SK-N-SH treated with all-trans-retinoic acid at 6 μM for 48 hours (cell line): ENCODE results near the gene CDC14B.

Experiments used
- ATAC-seq: fragments of 200-7000 bp; cut with Tn5 transposase; 3 replicates; pipeline ENCODE4 v1.9.1; 2020; ENCODE audit warnings: mild to moderate bottlenecking, moderate library complexity
- ARNTL ChIP-seq: fragments of 450-650 bp; formaldehyde crosslinking; IDR thresholded peaks from 2 replicates; pipeline ENCODE4 v1.5.0; 2020; ENCODE audit warnings: low read depth, mild to moderate bottlenecking, moderate library complexity, borderline replicate concordance
- BACH2 ChIP-seq: fragments of 250-450 bp; sonication (Bioruptor Pico); IDR thresholded peaks from 2 replicates; pipeline ENCODE4 v1.9.0; 2021; ENCODE audit warnings: mild to moderate bottlenecking, borderline replicate concordance
- ESRRG ChIP-seq: fragments of 250-450 bp; sonication (Bioruptor Pico); IDR thresholded peaks from 2 replicates; pipeline ENCODE4 v1.6.1; 2021; ENCODE audit warnings: mild to moderate bottlenecking
- GLIS3 ChIP-seq: fragments of 250-450 bp; sonication (Bioruptor Pico); IDR thresholded peaks from 2 replicates; pipeline ENCODE4 v1.5.0; 2020; ENCODE audit warnings: mild to moderate bottlenecking, moderate library complexity
- ISL1 ChIP-seq: fragments of 250-450 bp; sonication (Bioruptor Pico); IDR thresholded peaks from 2 replicates; pipeline ENCODE4 v2.1.2; 2022; ENCODE audit warnings: mild to moderate bottlenecking, moderate library complexity
- PPARA ChIP-seq: fragments of 250-450 bp; sonication (Bioruptor Pico); IDR thresholded peaks from 2 replicates; pipeline ENCODE4 v1.5.0; 2020; ENCODE audit warnings: mild to moderate bottlenecking, borderline replicate concordance
- RARB ChIP-seq: fragments of 250-450 bp; sonication (Bioruptor Pico); IDR thresholded peaks from 2 replicates; pipeline ENCODE4 v1.8.0; 2021; ENCODE audit warnings: mild to moderate bottlenecking, moderate library complexity
- TCF4 ChIP-seq: fragments of 250-450 bp; sonication (Bioruptor Pico); IDR thresholded peaks from 2 replicates; pipeline ENCODE4 v1.8.0; 2021; ENCODE audit warnings: mild to moderate bottlenecking, moderate library complexity, borderline replicate concordance
- TOX ChIP-seq: fragments of 250-450 bp; sonication (Bioruptor Pico); IDR thresholded peaks from 2 replicates; pipeline ENCODE4 v1.8.0; 2021; ENCODE audit warnings: mild to moderate bottlenecking, moderate library complexity, borderline replicate concordance
- ZC3H10 ChIP-seq: fragments of 250-450 bp; sonication (Bioruptor Pico); IDR thresholded peaks from 2 replicates; pipeline ENCODE4 v1.5.1; 2021; ENCODE audit warnings: mild to moderate bottlenecking, moderate library complexity
- ZFP3 ChIP-seq: fragments of 250-450 bp; sonication (Bioruptor Pico); IDR thresholded peaks from 2 replicates; pipeline ENCODE4 v1.5.0; 2020; ENCODE audit warnings: mild to moderate bottlenecking, moderate library complexity
- ZFP30 ChIP-seq: fragments of 450-650 bp; formaldehyde crosslinking; IDR thresholded peaks from 2 replicates; pipeline ENCODE4 v1.5.0; 2022; ENCODE audit warnings: mild to moderate bottlenecking, moderate library complexity
- ZNF70 ChIP-seq: fragments of 450-650 bp; formaldehyde crosslinking; IDR thresholded peaks from 2 replicates; pipeline ENCODE4 v1.5.0; 2020; ENCODE audit warnings: mild to moderate bottlenecking, moderate library complexity
- ZNF8 ChIP-seq: fragments of 450-650 bp; formaldehyde crosslinking; IDR thresholded peaks from 2 replicates; pipeline ENCODE4 v1.5.0; 2020; ENCODE audit warnings: mild to moderate bottlenecking, moderate library complexity
- TF ChIP-seq, protein P1 (sequence below): fragments of 250-450 bp; sonication (Bioruptor Pico); IDR thresholded peaks from 2 replicates; pipeline ENCODE4 v1.5.1; 2021; ENCODE audit warnings: mild to moderate bottlenecking, moderate library complexity
- TF ChIP-seq, protein P2 (sequence below): fragments of 250-450 bp; sonication (Bioruptor Pico); IDR thresholded peaks from 2 replicates; pipeline ENCODE4 v1.5.0; 2020; ENCODE audit warnings: mild to moderate bottlenecking, moderate library complexity
- TF ChIP-seq, protein P3 (sequence below): fragments of 250-450 bp; sonication (Bioruptor Pico); IDR thresholded peaks from 2 replicates; pipeline ENCODE4 v1.8.0; 2021; ENCODE audit warnings: low read depth, mild to moderate bottlenecking, moderate library complexity, borderline replicate concordance
- TF ChIP-seq, protein P4 (sequence below): fragments of 250-450 bp; sonication (Bioruptor Pico); IDR thresholded peaks from 2 replicates; pipeline ENCODE4 v1.8.0; 2020; ENCODE audit warnings: mild to moderate bottlenecking, moderate library complexity, borderline replicate concordance

Gene CDC14B

DNA sequence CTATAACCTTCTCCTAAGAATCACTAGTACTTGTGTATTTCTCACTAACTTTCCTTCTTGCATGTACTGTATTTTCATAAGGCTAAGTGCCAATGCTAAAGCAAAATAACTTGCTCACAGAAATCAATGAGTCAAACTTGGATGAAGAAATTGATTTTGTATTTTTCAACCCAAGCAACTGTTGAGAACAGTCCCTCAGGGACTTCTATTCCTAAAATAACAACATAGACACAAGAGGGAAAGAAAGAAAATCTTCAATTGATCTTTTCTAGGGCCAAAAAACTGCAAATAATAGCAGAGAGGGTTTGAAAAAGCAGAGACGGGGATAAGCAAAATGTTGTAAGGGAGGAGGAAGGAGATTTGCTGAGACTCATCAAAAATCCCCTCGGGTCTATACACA, 99.9 kb downstream of the CDC14B start:
- TF ChIP-seq RARB, result no peak
- no peak for TF ChIP-seq ZNF70 (CRISPR knock-in tag)
- no peak for TF ChIP-seq GLIS3
- no peak for TF ChIP-seq TCF4 (CRISPR knock-in tag)
- TF ChIP-seq TOX, result no peak
- no peak for TF ChIP-seq ZFP30
- TF ChIP-seq, protein P1, sequence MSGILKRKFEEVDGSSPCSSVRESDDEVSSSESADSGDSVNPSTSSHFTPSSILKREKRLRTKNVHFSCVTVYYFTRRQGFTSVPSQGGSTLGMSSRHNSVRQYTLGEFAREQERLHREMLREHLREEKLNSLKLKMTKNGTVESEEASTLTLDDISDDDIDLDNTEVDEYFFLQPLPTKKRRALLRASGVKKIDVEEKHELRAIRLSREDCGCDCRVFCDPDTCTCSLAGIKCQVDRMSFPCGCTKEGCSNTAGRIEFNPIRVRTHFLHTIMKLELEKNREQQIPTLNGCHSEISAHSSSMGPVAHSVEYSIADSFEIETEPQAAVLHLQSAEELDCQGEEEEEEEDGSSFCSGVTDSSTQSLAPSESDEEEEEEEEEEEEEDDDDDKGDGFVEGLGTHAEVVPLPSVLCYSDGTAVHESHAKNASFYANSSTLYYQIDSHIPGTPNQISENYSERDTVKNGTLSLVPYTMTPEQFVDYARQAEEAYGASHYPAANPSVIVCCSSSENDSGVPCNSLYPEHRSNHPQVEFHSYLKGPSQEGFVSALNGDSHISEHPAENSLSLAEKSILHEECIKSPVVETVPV (CRISPR knock-in tag), result no peak
- no peak for TF ChIP-seq ZFP3
- TF ChIP-seq BACH2 (CRISPR knock-in tag), result no peak
- TF ChIP-seq, protein P2, sequence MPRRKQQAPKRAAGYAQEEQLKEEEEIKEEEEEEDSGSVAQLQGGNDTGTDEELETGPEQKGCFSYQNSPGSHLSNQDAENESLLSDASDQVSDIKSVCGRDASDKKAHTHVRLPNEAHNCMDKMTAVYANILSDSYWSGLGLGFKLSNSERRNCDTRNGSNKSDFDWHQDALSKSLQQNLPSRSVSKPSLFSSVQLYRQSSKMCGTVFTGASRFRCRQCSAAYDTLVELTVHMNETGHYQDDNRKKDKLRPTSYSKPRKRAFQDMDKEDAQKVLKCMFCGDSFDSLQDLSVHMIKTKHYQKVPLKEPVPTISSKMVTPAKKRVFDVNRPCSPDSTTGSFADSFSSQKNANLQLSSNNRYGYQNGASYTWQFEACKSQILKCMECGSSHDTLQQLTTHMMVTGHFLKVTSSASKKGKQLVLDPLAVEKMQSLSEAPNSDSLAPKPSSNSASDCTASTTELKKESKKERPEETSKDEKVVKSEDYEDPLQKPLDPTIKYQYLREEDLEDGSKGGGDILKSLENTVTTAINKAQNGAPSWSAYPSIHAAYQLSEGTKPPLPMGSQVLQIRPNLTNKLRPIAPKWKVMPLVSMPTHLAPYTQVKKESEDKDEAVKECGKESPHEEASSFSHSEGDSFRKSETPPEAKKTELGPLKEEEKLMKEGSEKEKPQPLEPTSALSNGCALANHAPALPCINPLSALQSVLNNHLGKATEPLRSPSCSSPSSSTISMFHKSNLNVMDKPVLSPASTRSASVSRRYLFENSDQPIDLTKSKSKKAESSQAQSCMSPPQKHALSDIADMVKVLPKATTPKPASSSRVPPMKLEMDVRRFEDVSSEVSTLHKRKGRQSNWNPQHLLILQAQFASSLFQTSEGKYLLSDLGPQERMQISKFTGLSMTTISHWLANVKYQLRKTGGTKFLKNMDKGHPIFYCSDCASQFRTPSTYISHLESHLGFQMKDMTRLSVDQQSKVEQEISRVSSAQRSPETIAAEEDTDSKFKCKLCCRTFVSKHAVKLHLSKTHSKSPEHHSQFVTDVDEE (CRISPR knock-in tag), result no peak
- no peak for ATAC-seq

DNA sequence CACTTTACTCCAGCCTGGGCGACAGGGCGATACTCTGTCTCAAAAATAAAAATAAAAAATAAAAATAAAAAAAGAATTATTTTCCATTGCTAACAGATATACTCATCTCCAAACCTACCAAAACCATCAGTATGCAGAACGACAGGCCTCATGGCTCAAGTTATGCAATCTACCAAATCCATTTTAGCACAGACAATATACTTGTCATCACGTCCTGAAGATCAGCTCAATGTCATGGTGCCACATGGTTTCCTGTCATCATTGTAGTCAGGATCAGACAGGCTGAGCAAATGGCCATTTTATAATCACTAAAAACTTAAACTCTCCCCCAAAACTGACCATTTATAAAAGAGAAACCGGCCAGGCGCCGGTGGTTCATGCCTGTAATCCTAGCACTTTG, 100.5 kb downstream of the CDC14B start:
- TF ChIP-seq ARNTL (no peak), TCF4 (CRISPR knock-in tag) (no peak)
- TF ChIP-seq, all 23 proteins: peak for 0
- ATAC-seq, result no peak

DNA sequence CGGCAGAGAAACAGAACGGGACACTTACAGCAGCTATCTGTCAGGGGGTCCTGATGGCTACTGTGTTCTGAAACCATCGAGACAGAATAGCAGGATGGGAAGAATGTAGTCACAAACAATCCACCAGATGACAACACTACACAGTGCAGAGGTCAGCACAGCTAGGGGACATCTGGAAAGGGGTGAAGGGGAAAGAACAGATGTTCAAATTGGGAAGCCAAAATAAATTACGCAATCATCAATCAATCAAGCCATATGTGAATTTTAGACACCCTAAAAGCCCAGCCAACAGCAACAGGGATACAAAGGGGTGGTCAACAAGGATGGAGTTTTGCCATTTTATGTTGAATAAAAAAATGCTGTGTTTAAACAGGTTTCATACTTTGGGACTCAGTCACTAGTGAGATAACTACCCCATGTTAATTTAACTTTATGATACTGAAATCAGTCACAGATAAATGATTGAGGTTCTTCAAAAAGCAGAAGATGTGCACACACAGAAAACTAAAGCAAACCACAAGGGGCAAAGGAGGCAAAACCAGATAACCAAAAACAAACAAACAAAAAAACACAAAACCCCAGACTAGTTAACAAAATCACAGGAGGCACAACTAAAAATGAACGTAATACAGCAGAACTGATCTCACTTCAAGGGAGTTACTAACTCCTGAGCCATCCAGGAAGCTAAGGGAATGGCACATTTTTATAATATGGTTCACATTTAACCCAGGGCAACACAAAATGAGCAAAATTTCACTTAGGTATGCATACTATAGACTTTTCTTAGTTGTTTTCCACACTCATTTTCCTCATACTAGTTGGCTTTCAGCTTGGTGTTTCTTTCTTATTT, 103.8 kb downstream of the CDC14B start:
- no peak for ATAC-seq
- no peak for TF ChIP-seq ARNTL
- no peak for TF ChIP-seq BACH2 (CRISPR knock-in tag)
- TF ChIP-seq ZC3H10, result no peak
- no peak for TF ChIP-seq ZNF70 (CRISPR knock-in tag)
- no peak for TF ChIP-seq TCF4 (CRISPR knock-in tag)
- no peak for TF ChIP-seq PPARA (CRISPR knock-in tag)
- no peak for TF ChIP-seq GLIS3
- no peak for TF ChIP-seq ZNF8
- TF ChIP-seq, protein P3, sequence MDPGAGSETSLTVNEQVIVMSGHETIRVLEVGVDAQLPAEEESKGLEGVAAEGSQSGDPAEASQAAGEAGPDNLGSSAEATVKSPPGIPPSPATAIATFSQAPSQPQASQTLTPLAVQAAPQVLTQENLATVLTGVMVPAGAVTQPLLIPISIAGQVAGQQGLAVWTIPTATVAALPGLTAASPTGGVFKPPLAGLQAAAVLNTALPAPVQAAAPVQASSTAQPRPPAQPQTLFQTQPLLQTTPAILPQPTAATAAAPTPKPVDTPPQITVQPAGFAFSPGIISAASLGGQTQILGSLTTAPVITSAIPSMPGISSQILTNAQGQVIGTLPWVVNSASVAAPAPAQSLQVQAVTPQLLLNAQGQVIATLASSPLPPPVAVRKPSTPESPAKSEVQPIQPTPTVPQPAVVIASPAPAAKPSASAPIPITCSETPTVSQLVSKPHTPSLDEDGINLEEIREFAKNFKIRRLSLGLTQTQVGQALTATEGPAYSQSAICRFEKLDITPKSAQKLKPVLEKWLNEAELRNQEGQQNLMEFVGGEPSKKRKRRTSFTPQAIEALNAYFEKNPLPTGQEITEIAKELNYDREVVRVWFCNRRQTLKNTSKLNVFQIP, result no peak
- TF ChIP-seq, protein P2 (CRISPR knock-in tag), result no peak
- TF ChIP-seq, protein P4, sequence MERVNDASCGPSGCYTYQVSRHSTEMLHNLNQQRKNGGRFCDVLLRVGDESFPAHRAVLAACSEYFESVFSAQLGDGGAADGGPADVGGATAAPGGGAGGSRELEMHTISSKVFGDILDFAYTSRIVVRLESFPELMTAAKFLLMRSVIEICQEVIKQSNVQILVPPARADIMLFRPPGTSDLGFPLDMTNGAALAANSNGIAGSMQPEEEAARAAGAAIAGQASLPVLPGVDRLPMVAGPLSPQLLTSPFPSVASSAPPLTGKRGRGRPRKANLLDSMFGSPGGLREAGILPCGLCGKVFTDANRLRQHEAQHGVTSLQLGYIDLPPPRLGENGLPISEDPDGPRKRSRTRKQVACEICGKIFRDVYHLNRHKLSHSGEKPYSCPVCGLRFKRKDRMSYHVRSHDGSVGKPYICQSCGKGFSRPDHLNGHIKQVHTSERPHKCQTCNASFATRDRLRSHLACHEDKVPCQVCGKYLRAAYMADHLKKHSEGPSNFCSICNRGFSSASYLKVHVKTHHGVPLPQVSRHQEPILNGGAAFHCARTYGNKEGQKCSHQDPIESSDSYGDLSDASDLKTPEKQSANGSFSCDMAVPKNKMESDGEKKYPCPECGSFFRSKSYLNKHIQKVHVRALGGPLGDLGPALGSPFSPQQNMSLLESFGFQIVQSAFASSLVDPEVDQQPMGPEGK (CRISPR knock-in tag), result no peak
- no peak for TF ChIP-seq ESRRG (CRISPR knock-in tag)
- no peak for TF ChIP-seq ISL1
